ENCODE data around the gene PARVB. TPM values are rescaled to one million over a fixed set of nuclear protein-coding genes. Genes with fewer than 3 reads are reported as not detected.
"Not testable (repeated sequence)": the region's sequence is repeated elsewhere in the genome, so short reads cannot be mapped to it uniquely, and the experiment has no call there.

The PARVB gene
- total RNA-seq, 1 donor from 2014 or later: 79.9 TPM

DNA sequence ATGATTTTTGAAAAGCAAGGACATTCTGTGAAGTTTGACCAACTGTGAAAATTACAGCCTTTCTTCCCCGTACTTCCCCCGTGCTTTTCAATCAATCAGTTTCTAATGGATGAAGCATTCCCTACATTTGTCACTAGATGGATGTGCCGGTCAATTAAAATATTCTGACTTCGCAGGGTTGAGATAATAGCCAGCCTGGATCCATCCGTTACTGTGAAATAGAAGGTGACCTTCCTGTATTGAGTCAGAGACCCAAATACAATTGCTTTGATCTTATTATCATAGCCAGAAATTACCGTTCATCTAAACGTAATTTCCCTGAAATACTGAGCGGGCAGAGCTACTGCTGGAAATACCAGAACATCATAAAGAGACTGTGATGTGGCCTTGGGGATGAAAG lies 21.1 kb upstream of the PARVB start:
- TF ChIP-seq, protein P1, sequence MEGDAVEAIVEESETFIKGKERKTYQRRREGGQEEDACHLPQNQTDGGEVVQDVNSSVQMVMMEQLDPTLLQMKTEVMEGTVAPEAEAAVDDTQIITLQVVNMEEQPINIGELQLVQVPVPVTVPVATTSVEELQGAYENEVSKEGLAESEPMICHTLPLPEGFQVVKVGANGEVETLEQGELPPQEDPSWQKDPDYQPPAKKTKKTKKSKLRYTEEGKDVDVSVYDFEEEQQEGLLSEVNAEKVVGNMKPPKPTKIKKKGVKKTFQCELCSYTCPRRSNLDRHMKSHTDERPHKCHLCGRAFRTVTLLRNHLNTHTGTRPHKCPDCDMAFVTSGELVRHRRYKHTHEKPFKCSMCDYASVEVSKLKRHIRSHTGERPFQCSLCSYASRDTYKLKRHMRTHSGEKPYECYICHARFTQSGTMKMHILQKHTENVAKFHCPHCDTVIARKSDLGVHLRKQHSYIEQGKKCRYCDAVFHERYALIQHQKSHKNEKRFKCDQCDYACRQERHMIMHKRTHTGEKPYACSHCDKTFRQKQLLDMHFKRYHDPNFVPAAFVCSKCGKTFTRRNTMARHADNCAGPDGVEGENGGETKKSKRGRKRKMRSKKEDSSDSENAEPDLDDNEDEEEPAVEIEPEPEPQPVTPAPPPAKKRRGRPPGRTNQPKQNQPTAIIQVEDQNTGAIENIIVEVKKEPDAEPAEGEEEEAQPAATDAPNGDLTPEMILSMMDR (conservative IDR thresholded peaks at IDR 0.05; ENCODE audit: low read depth, low read length): no peak
- H3K4me3 ChIP-seq (ENCODE audit: low read depth, low read length): no peak overlapping the region
- DNase-seq (ENCODE audit: low read depth): no peak

DNA sequence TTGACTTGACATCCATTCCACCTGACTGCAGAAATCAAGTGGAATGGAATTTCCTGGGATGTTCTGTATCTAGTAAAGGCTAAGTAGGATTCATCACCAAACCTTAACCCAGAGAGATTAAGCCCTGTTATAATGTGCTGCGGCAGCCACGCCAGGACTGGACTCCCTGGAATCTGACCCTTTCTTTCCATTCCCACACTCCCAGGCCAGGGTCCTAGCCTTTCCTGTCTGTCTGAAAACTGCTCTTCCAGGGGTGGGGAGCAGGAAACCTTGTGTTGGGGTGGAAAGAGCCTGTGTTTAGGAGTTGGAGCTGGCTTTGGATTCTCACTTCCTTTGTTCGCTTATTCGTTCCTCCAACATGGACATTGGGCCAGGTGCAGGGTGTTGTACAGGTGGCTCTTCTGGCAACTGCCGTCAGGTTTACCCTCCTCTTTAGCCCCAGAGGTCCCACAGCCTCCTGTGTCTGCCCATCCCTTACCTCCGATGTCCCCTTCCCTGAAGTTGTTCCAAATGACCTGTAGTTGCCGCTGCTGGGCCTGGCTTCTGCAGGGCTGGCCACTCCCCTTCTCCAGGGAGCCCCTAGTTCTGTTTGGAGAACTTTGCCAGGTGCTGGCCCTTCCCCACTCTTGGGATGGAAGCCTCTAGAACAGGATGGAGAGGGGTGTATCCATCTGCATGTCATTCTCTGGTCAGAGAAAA lies 20.5 kb upstream of the PARVB start:
- no peak for DNase-seq (ENCODE audit: low read depth)
- TF ChIP-seq, protein P1 (conservative IDR thresholded peaks at IDR 0.05; ENCODE audit: low read depth, low read length): peak; percentile 18
- no peak overlapping the region for H3K4me3 ChIP-seq (ENCODE audit: low read depth, low read length)

DNA sequence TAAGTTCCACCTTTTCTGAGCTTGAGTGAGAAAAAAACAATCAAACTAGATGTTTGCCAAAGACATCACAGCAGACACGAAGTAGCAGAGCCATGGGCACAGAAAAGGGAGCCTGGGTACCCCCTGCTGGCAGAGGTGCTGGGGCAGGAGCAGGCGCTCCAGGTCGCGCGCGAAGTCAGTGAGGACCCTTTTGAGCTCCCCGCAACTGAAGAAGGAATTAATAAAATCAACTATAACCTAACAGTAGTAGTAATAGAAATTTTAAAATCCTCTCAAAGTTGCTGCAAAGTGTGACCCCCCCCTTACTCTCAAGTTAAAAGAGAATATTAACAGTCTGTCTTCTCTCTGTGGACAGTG lies 20.0 kb upstream of the PARVB start:
- H3K4me3 ChIP-seq (ENCODE audit: low read depth, low read length): no peak overlapping the region
- TF ChIP-seq, protein P1 (conservative IDR thresholded peaks at IDR 0.05; ENCODE audit: low read depth, low read length): no peak
- DNase-seq (ENCODE audit: low read depth): no peak

DNA sequence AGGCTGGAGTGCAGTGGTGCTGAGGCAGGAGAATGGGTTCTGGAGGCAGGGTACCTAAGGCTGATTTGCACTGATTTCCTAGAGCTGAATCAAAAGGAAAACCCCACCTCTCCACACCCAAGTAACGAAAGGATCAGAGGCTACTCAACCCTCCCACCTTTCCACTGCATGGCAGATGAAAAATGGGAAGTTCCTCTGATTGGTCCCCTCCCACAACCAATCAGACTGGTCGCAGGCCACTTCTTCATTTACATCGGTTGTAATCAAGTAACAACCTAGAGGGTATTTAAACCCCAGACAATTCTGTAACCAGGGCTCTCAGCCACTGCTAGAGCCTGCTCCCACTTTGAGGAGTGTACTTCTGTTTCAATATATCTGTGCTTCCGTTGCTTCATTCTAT lies 18.6 kb upstream of the PARVB start:
- no peak for DNase-seq (ENCODE audit: low read depth)
- TF ChIP-seq, protein P1 (conservative IDR thresholded peaks at IDR 0.05; ENCODE audit: low read depth, low read length): no peak
- H3K4me3 ChIP-seq (ENCODE audit: low read depth, low read length): no peak overlapping the region

DNA sequence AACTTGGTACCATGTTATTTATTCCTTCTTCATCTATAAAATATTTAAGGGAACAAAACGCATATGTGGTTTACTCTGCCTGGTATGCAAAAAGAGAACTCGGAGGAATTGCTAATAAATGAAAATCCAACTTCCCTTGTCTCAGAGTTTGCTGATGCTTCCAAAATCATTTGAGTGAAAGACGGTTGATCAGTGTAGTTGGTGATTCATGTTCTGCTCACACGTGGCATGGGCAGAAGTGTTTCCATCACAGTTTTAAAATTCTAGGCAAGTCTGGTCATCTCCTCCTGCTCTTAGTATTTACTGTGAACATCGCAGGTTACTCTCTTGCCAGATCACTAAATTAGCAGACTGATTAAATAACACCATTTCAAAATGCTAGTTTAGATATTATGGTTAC lies 11.9 kb upstream of the PARVB start:
- TF ChIP-seq, protein P1 (conservative IDR thresholded peaks at IDR 0.05; ENCODE audit: low read depth, low read length): no peak
- H3K4me3 ChIP-seq (ENCODE audit: low read depth, low read length): no peak overlapping the region
- DNase-seq (ENCODE audit: low read depth): no peak

DNA sequence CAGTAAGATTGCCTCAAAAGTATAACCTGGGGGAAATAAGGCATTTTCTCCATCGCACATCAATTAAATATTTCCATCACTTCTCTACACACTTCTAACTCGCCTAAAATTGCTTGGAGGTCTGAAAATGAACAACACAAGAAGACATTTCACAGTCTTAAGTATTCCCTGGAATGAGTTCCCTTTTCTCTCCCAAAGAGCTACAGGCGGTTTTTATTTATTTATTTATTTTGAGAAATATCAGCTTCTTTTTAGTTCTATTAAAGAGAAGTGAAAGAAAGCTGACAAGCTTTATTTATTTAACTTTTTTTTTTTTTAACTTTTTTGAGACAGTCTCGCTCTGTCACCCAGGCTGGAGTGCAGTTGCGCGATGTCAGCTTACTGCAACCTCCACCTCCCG lies 11.5 kb upstream of the PARVB start:
- H3K4me3 ChIP-seq (ENCODE audit: low read depth, low read length): no peak overlapping the region
- TF ChIP-seq, protein P1 (conservative IDR thresholded peaks at IDR 0.05; ENCODE audit: low read depth, low read length): no peak
- DNase-seq (ENCODE audit: low read depth): no peak

DNA sequence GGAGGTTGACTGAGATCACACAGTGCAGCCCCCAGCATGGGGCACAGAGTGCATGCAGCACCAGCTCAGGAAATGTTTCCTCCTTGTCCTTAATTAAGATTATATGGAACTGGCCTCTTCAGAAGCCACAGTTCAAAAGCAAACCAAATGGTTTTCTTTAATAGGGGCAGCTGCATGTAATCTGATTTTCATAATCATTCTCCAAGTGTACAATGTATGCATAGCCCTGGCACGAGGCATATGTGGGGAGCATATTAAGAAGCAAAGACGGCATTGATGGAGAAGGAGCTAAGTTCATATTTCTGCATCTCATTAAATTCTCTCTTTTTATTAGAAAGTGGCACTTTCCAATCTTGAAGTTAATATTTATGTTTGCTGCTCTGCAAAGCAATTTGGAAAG lies 9.9 kb upstream of the PARVB start:
- TF ChIP-seq, protein P1 (conservative IDR thresholded peaks at IDR 0.05; ENCODE audit: low read depth, low read length): no peak
- DNase-seq (ENCODE audit: low read depth): no peak
- H3K4me3 ChIP-seq (ENCODE audit: low read depth, low read length): no peak overlapping the region

DNA sequence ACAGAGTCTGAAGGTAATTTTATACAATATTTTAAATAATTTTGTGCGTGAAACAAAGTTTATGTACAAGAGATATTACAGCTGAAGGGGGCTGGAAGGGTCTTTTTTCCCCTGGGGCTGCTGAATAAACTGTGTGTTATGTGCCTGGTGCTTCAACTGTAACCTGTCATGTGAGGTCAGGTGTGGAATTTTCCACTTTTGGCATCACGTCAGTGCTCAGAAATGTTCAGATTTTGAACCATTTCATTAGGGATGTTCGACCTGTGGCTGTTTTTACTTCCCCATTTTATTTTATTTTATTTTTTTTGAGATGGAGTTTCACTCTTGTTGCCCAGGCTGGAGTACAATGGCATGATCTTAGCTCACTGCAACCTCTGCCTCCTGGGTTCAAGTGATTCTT lies 7.5 kb upstream of the PARVB start:
- H3K4me3 ChIP-seq (ENCODE audit: low read depth, low read length); DNase-seq (ENCODE audit: low read depth): not testable (repeated sequence)

Measured in epithelial cell of proximal tubule (primary cell).